HG03469 (cell line): ENCODE data around the gene PKP1.

Experiments
- ATAC-seq: cut with Tn5 transposase; IDR thresholded peaks from one replicate; pipeline ENCODE4 v1.9.1; 2021; ENCODE audit warnings: mild to moderate bottlenecking, moderate library complexity, moderate number of reproducible peaks; ENCODE audit not compliant: unreplicated experiment

Gene PKP1

DNA sequence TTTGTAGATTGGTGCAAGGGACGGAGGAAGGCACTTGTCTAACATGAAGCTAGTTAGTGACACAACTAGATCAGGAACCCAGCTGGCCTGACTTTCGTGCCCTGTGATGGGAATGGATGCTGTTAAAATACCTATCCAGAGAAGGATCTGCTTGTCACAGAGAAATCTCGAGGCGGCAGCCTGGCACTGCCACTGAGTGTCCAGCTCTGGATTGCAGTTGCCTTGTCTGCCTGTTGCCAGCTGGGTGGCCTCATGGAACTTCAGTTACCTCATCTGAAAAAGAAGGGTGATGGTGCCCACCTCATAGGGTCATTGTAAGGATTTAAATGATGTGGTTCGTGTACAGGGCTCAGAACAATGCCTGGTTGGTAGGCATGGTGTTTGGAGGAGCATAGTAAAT is 2.4 kb upstream of the PKP1 start:
- no peak for ATAC-seq

DNA sequence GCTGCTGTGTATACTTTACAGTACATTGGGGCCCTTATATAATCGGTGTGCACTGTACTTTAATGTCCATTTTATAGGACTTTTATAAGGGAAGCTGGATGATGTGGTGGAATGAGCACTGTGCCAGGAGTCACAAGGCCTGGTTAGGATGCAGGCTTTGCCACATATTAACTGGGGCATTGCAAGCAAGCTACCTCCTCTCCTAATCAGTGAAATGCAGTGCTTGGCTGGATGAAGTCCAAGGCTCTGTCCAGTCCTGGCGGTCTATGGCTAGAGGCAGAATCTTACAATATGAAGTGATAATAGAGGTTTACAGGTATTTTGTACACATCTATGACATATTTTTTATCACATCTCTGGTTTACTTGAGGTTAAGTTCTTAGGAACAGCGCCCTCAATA is 1.7 kb upstream of the PKP1 start:
- no peak for ATAC-seq

DNA sequence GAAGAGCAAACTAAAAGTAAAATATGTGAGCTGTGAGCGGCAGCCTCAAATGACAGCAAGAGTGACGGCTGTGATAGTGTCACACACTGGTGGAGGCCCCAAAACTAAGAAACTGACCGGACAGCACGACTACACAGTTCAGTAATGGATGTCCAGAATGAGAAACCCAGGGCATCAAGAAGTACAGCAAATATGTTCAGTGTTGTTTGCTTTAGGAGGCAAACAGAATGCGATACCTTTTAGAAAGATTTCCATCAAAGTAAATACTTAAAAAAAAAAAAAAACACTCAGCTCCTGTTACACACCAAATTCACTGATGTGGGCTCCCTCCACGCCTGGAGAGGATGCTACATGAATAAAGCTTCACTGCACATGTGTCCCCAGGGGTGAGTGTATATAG is 1.1 kb upstream of the PKP1 start:
- ATAC-seq = no peak

DNA sequence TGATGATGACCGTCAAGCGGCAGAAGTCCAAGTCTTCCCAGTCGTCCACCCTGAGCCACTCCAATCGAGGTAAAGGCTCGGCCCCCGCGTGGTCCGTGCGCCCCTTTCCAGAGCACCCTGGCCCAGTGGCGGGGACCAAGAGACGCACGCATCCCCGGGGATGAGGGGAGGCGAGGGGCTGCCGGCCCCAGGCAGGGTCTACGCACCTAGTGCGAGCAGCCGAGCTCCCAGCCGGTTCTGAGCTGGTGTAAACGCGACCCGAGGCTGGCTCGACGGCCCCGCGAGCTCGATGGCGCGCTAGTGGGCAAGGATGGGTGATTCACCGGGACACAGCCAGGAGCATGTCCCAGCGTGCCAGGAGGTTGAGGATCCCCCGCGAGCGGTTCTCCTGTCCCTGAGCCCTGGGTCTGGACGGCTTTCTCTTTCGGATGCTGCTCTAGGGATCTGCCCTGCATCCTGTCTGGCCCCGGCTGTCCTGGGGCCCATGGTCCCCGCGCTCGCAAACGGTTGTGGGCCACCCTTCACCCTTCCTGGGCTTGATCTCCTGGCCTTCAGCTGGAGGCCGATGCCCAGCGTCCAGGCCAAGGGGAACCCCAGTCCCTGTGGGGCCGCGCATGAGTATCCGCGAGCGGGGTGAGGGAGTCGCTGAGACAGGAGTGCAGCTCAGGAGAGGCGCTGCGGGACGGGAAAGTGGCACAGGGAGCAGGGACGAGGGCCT is 689 bp downstream of the PKP1 start:
- ATAC-seq = no peak

DNA sequence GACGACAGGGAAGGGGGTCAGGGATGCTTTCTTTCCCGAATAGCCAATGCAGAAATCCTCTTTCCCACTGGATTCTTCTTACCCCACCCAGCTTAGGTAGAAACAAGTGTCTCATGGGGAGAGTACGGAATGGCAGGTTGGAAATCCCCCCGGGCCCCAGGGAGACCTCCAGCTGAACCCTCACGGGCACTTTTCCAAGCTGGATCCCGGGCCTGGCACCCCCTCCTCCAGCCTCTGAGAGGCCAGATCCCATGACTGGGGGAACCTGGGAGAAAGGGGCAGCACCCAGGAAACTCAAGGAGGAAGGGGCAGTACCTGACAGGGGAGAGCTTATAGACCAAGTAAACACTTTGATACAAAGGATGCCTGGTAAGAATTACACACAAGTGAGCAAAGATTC is 1.3 kb downstream of the PKP1 start:
- no peak for ATAC-seq

DNA sequence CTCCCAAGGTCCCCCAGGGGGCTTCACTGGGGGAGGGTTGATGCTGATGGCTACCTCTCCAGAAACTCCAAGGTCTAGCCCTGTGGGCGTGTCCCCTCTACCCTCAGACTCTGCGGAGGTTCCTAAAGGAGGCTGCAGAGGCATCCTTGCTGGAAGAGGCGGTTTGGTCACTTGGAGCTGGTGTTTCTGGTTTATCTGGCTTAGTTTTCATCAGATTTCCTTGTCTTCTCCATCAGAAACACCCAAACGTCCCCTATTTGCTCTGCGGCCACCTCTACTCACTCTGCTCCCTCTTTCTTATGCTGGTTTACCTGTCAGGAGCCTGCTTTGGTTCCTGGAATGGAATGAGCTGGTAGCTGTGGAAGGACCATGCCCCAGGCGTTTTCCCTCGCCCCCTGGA is 2.5 kb downstream of the PKP1 start:
- no peak for ATAC-seq

DNA sequence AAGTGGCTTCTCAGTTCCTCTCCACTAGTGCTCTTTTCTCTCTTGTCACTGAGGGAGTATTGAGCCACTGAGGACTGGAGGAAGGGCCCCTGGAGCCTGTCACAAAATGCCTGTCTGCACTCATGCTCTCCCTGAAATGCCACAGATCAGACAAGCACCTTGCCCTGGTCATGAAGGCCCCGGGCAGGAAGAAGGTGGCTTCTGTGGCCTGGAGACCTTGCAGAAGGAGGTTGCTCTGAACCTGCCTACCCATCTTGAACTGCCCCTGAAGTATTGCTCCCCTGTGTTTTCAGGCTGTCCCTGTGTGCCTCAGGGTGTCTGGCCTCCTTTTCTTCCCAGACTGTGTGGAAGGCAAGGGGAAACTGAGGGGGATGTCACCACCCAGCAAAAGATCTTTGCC is 3.1 kb downstream of the PKP1 start:
- ATAC-seq = no peak

DNA sequence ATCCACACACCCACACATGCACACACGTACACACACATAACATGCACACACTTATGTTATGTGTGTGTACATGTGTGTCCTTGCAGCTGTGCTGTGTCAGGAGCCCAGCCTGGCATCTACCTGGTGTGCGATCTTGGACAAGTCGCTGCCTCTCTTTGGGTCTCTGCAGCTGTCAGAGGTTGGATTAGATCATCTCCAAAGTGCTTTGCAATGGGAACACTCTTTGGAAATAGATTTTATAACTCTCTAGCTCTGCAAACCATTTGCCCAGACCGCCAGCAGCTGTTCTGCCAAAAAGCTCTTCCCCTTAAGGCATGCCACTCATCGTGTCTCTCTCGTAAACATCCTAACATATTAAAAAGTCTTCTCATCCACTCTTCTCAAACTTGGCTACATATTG is 4.7 kb downstream of the PKP1 start:
- no peak for ATAC-seq

DNA sequence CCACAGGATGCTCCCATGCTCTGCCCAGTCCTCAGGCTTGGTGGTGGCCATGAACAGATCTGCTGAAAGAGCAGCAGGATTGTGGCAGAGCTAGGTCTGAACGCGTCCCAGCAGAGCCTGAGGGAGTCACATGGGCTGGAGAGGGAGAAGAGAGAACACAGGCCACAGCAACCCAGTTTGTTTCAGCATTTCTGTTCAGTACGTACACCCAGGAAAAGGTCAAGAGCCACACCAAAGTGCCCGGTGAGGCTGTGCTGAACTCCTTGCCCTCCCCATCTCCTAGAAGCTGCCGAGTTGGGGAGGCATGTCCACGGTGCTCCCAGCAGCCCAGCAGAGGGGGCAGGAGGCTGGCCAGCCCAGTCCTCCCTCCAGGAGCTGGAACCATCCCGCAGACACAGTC is 5.5 kb downstream of the PKP1 start:
- ATAC-seq = no peak

DNA sequence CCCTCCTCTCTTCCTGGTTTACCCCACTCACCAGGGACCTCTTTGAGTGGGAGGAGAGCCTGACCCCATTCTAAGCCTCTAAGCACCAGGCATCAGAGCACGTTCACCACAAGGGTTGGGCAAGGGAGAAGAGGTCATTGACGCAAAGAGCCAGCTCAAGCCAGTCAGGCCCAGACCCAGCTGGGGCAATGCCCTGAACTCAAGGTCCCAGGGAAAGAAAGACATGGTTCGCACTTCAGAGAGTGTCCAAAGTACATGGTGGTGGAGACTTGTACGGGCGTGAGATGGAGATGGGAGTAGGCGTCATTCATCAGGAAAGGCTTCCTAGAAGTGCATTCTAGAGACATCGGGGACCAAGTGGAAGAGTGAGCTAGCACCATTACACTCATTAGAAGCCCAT is 7.2 kb downstream of the PKP1 start:
- ATAC-seq = no peak

DNA sequence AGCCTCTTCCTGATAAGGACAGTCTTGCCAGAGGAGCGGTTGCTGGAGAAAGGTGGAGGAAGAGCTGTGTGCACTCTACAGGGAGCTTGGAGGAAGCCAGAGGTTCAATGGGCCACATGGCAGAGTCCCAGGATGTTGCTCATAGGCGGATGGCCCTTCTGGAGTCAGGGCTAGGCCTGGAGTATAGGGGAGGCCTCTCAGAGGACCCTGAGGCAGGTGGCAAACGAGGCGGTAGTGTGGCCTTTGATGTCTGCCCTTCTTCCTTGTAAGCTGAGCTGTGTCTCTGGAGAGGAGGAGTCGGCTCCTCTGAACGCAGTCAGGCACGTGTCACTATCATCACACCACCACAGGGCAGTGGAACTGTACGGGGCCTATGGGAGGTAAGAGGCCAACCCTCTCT is 8.6 kb downstream of the PKP1 start:
- ATAC-seq = no peak

DNA sequence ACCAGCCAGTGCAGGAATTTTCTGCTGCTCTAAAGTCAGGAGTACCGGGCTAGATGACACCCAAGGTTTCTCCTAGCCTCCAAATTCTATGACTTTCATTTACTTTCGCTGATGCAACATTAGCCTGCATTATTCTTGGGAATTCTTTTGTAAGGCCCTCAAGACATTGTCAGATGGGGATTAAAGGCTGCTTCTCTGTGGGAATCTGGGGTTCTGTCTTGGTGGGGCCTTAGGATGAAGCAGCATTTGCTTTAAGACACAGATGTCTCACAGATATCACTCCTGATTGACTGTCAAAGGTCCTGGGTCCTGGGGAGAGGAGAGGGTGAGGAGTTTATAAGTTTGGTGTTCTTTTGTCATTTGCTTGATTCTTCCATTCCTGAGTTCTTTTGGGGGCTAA is 11.6 kb downstream of the PKP1 start:
- no peak for ATAC-seq

DNA sequence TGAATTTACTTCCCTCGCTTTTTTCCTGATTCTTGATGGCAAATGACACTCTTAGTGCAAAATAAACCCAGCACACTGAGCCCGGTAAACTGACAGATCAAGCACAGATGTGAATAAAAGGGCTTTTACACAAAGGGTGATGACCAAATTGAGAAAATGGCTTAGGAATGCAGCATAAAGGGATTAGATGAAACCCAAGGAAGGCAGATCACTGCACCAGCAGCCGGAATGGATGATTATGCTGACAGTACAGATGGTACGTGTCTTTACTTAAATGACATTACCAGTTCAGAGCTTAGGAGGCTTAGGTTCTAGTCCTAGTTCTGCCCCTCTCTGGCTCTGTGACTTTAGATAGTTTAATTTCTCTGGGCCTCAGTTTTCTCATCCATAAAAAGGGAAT is 12.0 kb downstream of the PKP1 start:
- ATAC-seq = no peak

DNA sequence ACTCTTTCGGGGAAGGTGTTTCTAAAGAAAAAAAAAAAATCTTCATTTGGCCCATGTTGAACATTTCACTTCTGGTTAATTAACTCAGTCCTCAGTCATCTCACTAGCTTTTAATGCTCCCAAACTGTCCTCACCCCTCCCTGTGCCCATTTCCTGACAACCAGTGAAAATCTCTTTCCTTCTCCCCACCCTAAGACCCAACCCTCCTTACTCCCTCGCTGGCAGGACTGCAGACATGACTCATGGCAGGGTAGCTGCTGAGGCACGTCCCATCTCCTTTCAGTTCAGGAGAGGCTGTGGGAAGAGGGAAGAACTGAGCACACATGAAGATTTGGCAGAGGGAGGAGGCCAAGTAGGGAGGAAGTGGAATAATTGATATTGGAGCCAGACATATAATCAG is 12.6 kb downstream of the PKP1 start:
- ATAC-seq = no peak

DNA sequence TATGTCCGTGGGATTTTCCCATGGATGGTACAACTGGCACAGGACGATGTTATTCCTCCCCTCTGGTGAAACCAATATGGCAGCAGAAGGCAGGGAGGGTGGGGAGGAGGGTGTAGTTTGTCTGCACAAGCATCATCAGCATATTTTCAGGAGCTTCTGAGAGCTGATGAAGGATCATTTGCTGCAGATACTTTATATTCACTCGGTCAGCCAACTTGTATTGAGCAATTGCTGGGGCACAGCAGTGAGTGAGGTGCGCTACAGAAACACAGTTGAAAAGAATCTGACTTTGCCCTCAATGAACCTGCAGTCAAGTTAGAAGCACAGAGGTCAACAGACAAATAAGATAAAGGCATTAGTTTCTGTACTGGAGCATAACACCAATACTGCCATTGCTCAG is 13.0 kb downstream of the PKP1 start:
- no peak for ATAC-seq

DNA sequence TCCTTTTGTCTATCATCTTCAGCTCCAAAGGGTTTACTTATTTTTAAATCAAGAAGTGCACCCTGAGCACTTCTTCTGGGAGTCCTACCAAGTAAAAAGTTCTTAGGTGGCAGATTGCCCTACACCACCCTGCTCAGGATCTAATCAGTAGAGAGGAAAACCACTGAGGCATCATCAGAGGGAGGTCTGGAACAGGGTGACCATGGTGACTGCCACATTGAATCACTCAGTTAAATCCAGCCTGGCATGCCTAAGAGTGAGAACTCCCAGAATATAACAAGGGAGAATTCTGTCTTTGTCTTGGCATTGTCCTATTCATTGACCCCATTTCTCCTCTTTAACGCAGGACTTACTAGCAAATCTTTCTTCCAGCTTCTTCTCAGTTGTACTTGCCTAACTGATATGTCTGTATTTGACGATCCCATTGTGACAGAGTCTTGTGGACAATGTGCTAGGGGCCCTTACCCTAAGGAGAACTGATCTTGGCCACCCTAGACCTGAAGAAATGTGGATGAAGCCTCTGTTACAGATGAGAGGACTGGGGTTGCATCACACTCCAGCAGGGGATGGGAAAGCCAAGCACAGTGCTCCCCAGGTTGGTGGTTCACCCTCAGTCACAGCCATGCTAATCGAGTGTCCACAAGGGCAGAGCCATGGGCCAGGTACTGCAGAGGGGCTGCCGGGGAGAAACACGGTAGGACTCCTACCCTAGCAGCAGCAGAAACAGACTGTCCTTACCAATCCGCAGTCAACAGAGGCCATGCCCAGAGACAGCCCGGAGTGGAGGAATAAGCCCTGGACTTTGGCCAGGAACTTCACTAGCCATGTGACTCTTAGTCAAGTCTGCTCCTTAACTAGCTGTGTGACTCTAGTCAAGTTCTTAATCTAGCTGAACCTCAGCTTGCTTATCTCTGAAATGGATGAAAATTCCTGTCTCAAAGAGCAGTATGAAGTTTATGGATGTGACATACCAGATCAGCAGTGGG is 15.4 kb downstream of the PKP1 start:
- no peak for ATAC-seq

DNA sequence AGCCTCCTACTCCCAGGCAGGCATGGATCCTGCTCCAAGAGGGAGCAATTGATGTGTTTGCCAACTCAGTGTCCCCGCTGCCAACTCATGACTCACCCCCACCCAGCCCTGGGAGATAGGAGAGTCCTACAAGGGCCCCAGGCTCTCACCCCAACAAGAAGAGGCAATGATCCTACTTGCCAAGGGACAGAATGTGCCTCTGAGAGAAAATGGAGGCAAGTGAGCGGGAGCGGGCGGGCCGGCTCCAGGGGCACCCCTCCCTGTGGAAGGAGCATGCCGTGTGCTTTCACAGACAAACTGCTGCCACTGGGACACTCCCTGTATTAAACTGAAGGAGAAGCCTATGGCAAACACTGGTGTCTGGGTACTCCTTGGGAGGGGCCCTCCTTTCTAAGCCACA is 16.7 kb downstream of the PKP1 start:
- no peak for ATAC-seq

DNA sequence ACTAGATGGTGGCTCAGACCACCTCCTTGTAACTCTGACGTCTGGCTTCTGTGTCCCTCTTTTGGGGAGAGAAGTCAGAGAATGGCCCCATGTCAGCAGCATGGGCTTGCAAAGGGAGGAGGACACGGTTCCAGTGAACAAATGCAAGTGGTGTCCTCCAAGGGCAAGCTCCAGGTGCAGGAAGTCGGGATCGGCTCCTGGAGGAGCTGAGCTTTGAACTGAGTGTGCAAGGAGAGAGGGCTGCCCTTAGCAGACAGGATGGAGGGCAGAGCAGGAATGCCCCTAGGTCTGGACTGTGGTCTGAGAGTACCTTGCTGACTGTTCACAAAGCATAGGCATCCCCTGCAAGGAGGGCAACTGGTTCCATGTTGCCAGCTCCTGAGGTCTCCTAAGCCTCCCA is 17.3 kb downstream of the PKP1 start:
- no peak for ATAC-seq

DNA sequence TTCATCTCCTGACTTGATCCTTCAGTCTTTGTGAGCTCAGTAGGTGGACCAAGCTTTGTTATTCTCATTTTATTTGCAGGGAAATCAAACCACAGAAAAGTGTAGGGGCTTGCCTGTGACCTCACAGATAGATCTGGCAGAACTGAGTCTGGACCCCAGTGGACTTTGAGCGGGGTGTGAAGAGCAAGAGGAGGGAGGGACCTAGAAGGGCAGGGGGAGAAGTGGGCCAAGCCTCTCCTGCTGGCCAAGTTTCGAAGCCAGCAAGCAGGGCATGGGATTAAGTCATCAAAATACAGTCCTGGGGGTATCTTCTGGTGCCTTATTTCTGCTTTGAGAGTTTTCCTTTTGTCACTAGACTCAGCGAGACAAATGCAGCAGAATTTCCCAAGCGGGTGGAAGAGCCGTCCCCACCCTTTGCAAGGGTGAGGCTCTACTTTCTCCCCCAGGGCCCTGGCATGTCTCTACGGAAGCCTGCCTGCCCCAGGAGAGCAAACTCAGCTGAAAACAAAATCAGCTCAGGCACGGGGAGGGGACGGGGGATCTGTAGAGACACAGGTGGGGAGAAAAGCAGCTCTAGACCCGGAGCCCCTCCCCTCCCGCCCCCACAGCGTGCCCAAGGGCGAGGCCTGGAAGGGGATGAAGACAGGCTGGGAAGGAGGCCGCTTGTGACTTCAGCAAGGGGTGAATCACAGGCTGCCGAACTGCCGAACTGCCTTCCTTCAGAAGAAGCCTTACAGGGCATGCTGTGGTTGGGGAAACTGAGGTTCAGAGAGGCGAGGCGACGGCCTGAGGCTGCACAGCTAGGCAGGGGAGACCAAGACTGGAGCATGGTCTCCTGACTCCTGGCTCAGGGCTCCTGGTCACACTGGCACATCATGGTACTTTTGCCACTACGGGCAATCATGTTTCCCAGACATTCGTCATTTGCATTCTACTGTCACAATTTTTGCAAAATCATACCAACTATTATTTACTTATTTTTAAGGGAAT is 19.2 kb downstream of the PKP1 start:
- no peak for ATAC-seq

DNA sequence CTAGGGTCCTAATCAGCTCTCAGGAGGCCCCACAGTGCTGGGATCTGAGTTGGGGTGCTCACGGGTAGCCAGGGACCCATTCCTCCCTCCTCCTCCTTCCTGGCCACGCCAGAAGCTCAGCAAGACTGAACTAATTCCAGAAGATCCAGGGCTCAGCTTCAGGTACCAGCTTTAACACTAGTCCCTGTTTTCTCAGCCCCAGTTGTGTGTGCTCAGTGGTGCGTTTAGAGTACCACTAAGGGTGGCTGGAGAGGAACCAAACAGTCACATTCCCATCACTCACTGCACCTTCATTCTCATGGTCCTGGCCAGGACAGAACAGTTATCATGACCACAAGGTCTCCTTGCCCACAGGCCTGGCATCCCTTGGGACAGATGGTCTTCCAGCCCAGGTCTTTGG is 20.8 kb downstream of the PKP1 start:
- ATAC-seq = no peak

DNA sequence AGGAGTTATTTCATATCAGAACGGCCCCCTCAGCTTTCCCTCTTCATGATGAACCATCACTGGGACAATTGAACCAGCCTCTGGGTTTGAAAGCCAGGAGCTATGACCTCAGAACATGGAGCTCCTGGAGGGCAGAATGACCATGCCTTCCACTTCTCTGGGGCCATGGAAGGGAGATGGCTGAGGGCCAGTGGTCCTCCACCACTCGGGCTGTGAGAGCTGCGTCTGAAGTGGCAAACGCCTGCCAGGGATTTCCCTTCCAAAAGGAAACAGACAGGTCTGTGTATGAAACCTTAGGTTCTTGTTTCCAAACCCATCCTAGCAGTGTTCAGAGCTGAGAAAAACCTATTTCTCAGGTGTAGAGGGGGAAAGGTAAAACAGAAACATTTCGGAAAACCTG is 22.5 kb downstream of the PKP1 start:
- ATAC-seq = no peak
